Activated CD4-positive, alpha-beta T cell treated with anti-CD3 and anti-CD28 coated beads for 48 hours (primary cell): Measurements from ENCODE around the gene PTH1R.

Source experiments
- DNase-seq: peaks from one replicate; pipeline ENCODE4 v3.0.0-alpha.2; 2020

PTH1R gene

GRCh38 chr3:46917257-46917656 lies 39.7 kb downstream of the PTH1R start:
- no peak for DNase-seq

- DNase-seq = no peak
These were observed 40.7 kb downstream of the PTH1R start for GRCh38 chr3:46918202-46918601.

GRCh38 chr3:46918634-46919033 lies 41.1 kb downstream of the PTH1R start:
- no peak for DNase-seq

GRCh38 chr3:46921041-46921440 lies 43.5 kb downstream of the PTH1R start:
- DNase-seq = no peak

GRCh38 chr3:46921871-46922271 lies 44.4 kb downstream of the PTH1R start:
- no peak for DNase-seq

- no peak for DNase-seq
These were observed 44.9 kb downstream of the PTH1R start for GRCh38 chr3:46922426-46922825.

- no peak for DNase-seq
These were observed 45.5 kb downstream of the PTH1R start for GRCh38 chr3:46922871-46923558.

- DNase-seq = peak; percentile 53
These were observed 46.2 kb downstream of the PTH1R start for GRCh38 chr3:46923559-46924350.

- no peak for DNase-seq
These were observed 47.5 kb downstream of the PTH1R start for GRCh38 chr3:46924921-46925584.

- DNase-seq = no peak
These were observed 48.0 kb downstream of the PTH1R start for GRCh38 chr3:46925585-46925934.

- no peak for DNase-seq
These were observed 48.5 kb downstream of the PTH1R start for GRCh38 chr3:46926039-46926438.

- DNase-seq = no peak
These were observed 48.9 kb downstream of the PTH1R start for GRCh38 chr3:46926447-46926846.

GRCh38 chr3:46926871-46927717 lies 49.6 kb downstream of the PTH1R start:
- no peak for DNase-seq

GRCh38 chr3:46927718-46928073 lies 50.2 kb downstream of the PTH1R start:
- DNase-seq = no peak

GRCh38 chr3:46928282-46928681 lies 50.8 kb downstream of the PTH1R start:
- DNase-seq = no peak

- no peak for DNase-seq
These were observed 51.8 kb downstream of the PTH1R start for GRCh38 chr3:46929324-46929723.

- no peak for DNase-seq
These were observed 52.8 kb downstream of the PTH1R start for GRCh38 chr3:46930166-46930944.

GRCh38 chr3:46930945-46931403 lies 53.5 kb downstream of the PTH1R start:
- no peak for DNase-seq

- DNase-seq = no peak
These were observed 54.3 kb downstream of the PTH1R start for GRCh38 chr3:46931631-46932331.

- DNase-seq = no peak
These were observed 55.1 kb downstream of the PTH1R start for GRCh38 chr3:46932455-46933225.

GRCh38 chr3:46933261-46933660 lies 55.7 kb downstream of the PTH1R start:
- DNase-seq = no peak
